ENCODE results near the gene HEATR5A.

GRCh38 chr14:31339743-31340142 lies 80.6 kb downstream of the HEATR5A start:
- TF ChIP-seq CTCF (IDR thresholded peaks at IDR 0.05) (no peak), POLR2A (IDR thresholded peaks at IDR 0.05) (no peak)
